Measurements from ENCODE around the gene MRPL32.

The MRPL32 gene

GRCh38 chr7:42928754-42929153, 3.4 kb upstream of the MRPL32 start:
- no peak for DNase-seq

- no peak for DNase-seq
These were observed 2.7 kb upstream of the MRPL32 start for GRCh38 chr7:42929449-42929848.

GRCh38 chr7:42930889-42931288, 1.3 kb upstream of the MRPL32 start:
- no peak for DNase-seq

- DNase-seq, result no peak
These were observed 736 bp upstream of the MRPL32 start for GRCh38 chr7:42931447-42931833.

- DNase-seq, result peak; percentile 46
These were observed 825 bp downstream of the MRPL32 start for GRCh38 chr7:42932811-42933591.

GRCh38 chr7:42934291-42934690, 2.1 kb downstream of the MRPL32 start:
- DNase-seq, result no peak

GRCh38 chr7:42935861-42936260, 3.7 kb downstream of the MRPL32 start:
- DNase-seq, result no peak

GRCh38 chr7:42939457-42940240, 7.5 kb downstream of the MRPL32 start:
- DNase-seq, result no peak

- DNase-seq, result peak; percentile 80
These were observed 9.0 kb downstream of the MRPL32 start for GRCh38 chr7:42940985-42941847.

GRCh38 chr7:42945821-42946626, 13.8 kb downstream of the MRPL32 start:
- DNase-seq, result no peak

GRCh38 chr7:42946627-42946950, 14.4 kb downstream of the MRPL32 start:
- peak; percentile 19 for DNase-seq

GRCh38 chr7:42947521-42947920, 15.3 kb downstream of the MRPL32 start:
- peak; percentile 20 for DNase-seq

- DNase-seq, result no peak
These were observed 18.2 kb downstream of the MRPL32 start for GRCh38 chr7:42950417-42950816.

GRCh38 chr7:42952328-42952727, 20.2 kb downstream of the MRPL32 start:
- no peak for DNase-seq

- DNase-seq, result no peak
These were observed 21.8 kb downstream of the MRPL32 start for GRCh38 chr7:42953994-42954393.

- DNase-seq, result no peak
These were observed 23.9 kb downstream of the MRPL32 start for GRCh38 chr7:42956062-42956461.

- no peak for DNase-seq
These were observed 27.4 kb downstream of the MRPL32 start for GRCh38 chr7:42959549-42959948.

- DNase-seq, result no peak
These were observed 28.6 kb downstream of the MRPL32 start for GRCh38 chr7:42960762-42961161.

GRCh38 chr7:42961170-42961569, 29.0 kb downstream of the MRPL32 start:
- no peak for DNase-seq

- DNase-seq, result no peak
These were observed 32.1 kb downstream of the MRPL32 start for GRCh38 chr7:42964293-42964692.

- DNase-seq, result no peak
These were observed 33.0 kb downstream of the MRPL32 start for GRCh38 chr7:42964849-42965805.

Data from fibroblast of skin of right biceps (primary cell).